ENCODE data around the gene LRTM2.

Gene LRTM2

DNA sequence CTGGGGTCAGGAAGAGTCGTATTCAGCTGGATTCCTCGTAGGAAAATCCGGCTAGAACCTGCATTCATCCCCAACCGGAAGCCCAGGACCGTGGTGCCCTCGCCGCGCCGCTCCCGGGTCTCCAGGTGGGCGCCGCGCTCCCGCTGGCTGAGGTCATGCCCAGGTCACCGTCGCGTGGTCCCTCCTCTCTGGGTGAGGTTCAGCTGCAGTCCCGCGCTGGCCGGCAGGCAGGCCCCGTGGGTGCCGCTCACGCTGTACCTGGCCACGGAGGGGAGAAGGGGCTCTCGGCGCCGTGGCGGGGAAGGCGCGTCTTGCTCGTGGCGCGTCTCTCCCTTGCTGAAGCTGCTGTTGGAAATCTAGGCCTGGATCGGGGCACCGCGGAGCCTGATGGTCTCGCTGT, 44.5 kb downstream of the LRTM2 start:
- DNase-seq (ENCODE audit: low spot score) = no peak

DNA sequence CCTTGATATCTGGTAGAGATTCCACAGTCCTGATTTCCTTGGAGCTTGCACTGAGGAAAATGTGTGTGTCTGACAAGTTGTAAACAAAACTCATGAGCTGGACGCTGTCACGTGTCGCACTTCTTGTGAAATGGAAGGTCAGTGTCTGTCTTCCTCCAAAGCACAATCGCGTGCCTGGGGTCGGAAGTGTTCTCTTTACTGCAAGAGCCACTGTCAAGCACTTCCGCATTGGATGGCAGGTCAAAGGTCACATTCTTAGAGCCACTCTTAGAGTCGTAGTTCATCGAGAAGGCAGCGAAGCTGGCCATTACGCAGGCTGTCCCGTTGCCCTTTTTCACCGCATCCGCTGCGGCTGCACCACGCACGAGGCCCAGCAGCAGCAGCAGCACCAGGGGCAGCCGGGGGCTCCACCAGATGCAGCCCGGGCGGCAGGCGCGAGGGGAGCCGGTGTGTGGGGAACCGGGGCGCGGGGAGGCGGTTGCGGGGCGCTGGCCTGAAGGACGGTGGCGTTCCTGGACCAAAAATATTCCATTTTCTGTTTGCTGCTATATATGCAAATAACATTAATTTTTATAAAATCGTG, 45.0 kb downstream of the LRTM2 start:
- DNase-seq (ENCODE audit: low spot score) = no peak

DNA sequence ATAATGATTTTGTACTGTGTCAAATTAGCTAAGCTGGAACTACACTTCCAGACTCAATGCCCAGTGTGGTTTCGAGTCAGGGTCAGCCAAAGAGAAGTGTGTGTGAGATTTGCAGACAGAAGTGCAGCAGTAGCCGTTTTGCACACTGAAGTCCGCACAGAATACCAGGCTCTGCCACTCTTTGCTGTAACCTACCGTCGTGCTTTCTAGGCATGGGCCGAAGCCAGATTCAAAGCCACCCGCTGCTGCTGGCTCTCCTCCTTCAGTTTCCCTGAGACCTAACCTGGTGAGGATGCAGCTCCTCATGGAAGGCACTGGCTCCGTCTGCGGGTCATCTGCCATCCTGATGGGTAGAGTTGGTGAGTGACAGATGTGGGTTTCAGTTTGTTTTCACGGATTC, 48.8 kb downstream of the LRTM2 start:
- no peak for DNase-seq (ENCODE audit: low spot score)

DNA sequence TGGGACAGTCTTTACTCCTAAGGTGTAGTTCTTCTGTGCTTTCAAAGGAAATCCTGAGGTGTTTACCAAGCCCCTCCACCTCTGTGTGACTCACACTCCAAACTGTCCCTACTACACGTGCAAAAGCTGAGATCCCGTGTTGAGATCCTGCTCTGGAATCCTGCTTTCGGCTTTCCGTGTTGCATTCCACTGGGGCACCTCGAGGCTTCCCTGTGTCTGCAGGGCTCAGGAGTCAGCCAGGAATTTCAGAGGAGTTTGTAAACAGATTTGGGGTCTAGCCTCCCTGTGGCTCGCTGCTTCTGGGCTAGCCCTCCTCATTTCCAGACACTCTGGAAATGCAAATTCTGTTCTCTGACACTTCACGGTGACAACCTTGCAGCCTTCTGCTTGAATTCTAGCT, 49.7 kb downstream of the LRTM2 start:
- no peak for DNase-seq (ENCODE audit: low spot score)

DNA sequence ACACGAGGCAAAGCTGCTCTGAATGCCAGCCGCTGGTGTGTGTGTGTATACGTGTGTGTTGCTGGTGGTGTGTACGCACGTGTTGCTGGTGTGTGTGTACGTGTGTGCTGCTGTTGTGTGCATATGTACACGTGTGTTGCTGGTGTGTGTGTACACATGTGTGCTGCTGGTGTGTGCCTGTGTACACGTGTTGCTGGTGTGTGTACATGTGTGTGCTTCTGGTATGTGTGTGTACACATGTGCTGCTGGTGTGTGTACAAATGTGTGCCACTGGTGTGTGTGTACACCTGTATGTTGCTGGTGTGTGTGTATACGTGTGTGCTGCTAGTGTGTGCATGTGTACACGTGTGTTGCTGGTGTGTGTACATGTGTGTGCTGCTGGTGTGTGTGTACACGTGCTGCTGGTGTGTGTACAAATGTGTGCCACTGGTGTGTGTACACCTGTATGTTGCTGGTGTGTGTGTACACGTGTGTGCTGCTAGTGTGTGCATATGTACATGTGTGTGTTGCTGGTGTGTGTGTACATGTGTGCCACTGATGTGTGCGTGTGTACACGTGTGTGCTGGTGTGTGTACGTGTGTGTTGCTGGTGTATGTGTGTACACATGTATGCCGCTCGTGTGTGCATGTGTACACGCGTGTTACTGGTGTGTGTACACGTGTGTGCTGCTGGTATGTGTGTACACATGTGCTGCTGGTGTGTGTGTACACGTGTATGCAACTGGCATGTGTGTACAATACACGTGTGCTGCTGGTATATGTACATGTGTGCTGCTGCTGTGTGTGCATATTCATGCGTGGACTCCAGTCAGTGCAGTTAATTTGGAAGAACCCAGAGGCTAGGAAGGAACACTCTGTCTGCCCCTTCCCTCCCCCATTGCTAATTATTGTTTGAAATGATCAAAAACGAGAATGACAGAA, 50.9 kb downstream of the LRTM2 start:
- no peak for DNase-seq (ENCODE audit: low spot score)

DNA sequence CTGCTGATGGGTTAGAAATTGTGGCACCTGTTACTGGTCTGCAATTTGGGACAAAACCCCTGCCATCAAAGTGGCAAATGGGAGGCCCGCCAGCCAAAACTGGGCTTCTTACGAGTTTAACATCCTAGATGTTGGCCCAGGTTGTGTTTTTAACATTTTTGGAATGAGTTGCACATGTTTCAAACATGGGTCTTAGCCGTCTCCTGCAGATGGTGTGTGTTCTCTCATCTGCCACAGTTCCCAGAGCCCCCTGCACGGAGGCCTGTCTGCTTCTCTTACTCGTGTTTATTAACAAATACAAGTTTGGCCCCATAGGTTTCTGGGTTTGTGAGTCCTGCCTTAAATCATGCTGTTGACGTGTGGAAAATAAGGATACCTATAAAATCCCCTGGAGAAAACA, 51.6 kb downstream of the LRTM2 start:
- DNase-seq (ENCODE audit: low spot score) = no peak

DNA sequence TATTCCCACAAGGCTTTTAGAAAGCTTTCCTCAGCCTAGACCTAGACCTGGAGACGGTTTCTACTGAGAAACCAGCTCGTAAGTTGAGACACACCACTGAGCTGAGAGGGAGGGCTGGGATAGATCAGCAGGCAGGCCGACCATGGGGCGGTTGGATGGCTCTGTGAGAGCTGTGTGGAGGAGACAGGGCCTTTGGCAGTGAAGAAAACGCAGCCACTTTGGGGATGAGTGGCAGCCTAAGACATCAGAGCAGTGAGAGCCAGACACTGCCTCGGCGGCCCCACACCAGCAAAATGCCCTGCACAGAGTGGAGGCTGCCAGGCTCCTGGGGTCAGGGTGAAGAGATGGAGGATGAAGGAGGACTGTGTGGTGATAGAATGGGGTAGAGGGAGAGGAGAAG, 52.1 kb downstream of the LRTM2 start:
- no peak for DNase-seq (ENCODE audit: low spot score)

DNA sequence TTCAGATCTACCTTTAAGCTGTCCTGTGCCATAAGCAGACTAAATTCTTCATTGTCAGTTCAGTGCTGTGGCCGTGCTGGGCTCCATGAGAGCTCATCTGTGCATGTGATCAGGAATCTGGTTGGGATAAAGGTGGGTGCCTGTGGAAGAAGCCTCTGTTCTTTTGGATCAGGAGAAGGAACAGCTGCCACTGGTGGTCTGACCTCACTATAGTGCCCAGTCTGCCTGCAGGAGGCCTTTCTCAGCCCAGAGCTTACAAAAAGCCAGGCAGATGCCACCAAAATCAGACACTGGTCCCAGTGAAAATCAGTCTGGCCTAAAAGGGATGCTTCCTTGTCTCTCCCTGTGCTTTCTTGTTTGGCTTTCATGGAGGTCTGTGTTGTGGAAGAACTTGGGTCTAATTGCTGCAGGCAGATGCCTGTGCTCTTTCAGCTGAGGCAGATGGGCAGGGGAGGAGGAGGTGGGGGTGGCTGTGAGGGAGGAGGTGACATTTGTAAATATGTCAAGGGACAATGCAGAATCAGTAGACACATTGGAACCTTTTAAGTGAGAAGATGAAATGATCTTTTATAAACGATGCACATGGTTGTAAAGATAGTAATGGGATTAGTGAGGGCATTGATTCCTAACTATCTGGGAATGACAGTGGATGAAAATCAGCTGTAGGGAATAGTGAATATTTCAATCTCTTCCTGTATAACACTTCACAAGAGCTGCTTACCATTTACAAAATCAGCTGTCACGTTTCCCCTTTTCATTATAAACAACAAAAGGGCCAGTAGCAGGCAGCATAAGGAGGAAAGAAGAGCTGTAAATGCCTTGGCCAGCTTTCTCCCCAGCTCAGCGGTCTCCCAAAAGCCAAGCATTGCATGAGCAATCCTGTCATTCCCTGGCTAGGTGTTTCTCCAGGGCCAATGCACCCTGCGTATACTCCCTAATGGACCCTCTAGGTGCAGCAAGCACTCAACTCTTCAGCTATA, 53.5 kb downstream of the LRTM2 start:
- DNase-seq (ENCODE audit: low spot score) = no peak

DNA sequence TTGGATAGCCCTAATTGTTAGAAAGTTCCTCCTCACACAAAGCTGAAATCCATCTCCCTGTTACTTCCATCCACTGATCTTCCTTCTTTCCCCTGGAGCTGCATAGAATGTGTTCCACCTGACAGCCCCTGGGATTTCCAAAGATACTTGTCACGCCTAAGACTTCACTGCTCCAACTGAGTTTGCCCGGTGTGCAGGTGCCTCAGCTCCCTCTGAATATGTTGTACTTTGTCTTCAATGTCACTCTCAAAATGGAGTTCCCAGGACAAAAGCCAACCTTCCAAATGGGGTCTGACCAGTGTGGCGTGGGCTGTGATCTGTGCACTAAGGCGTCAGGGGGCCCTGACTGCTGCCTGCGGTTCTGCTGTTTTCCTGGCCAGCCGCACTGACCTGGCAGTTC, 55.2 kb downstream of the LRTM2 start:
- DNase-seq (ENCODE audit: low spot score) = no peak

DNA sequence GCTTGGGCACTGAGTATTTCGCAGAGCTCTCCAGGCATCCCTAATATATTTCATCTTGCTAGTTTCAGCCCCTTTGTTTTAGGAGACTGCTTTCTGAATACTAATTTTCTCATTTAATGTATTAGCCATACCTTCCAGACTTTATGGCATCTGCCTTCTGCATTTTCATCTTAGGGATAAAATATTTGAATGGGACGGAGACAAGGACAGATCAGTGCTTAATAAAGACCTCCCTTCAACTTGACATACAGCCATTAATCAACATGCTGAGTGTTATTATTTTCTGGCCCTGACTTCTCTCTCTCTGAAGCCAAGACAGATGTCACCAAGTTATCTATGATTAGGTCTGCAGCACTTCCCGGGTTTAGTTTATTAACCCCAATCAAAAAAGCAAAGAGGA, 55.7 kb downstream of the LRTM2 start:
- DNase-seq (ENCODE audit: low spot score) = no peak

DNA sequence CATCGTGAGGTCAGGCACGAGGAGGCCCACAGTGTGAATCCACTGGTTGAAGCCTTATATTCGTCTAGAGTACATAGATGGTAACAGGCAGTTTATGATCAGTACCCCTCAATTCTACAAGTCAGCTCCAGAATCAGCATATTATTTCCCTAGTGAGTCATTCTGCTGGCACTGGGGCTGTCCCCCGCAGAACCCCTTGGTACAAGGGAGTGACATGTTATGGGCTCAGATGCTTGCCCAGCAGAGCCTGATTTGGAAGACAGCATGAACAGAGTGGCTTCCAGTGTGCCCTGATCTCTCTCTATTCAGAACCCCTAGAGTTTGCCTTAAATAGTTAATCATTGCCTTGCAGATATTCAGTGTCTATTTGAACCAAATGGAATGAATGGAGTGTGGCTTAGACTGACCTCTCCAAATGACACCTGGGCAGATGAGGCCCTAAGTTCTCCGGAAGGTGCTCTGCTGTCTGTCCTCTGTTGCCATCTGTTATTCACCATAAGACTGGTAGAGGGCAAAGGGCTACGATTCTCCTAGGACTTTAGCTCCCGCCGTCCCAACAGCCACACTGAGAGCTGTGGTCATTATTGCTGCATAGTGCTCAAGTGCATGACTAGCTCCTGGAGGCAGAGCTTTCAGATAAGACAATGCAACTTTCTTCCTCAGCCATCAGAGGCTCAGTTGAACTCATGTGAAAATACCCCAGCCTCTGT, 57.0 kb downstream of the LRTM2 start:
- DNase-seq (ENCODE audit: low spot score) = no peak

DNA sequence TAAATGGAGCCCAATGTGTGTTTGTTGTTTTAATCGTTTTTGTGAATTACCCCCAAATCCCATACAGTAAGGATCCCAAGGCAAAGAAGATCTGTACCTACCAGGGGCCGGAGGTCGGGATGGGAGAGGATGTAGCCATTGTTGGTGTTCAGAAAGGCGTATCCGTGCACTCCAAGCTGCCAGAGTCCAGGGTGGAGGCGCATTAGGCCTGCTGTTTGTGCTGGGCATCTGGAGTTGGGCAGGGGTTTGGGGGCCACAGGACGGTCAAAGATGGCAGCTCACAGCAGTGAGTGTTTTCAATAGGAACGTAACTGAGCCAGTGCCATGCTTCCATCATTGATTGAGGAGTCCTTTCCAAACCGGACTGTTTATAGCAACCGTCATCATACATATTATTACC, 57.8 kb downstream of the LRTM2 start:
- DNase-seq (ENCODE audit: low spot score) = no peak

DNA sequence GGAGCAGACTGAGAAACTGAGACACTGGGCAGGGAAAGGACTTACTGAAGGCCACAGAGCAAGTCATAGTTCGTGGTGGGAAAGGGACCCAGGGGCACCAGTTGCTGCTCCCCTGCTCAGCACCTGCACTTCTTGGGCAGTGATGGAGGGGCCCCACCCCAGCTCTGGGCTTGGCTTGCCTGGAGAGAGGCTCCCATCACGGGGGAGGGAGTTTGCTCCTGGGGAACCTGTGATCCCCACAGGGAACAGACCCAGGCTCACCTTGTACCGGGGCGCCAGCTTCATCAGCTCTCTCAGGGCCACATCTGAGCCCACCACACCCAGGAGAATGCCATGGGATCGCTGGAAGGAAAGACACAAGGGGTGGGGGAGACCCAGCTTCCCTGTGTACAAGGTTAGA, 58.3 kb downstream of the LRTM2 start:
- no peak for DNase-seq (ENCODE audit: low spot score)

DNA sequence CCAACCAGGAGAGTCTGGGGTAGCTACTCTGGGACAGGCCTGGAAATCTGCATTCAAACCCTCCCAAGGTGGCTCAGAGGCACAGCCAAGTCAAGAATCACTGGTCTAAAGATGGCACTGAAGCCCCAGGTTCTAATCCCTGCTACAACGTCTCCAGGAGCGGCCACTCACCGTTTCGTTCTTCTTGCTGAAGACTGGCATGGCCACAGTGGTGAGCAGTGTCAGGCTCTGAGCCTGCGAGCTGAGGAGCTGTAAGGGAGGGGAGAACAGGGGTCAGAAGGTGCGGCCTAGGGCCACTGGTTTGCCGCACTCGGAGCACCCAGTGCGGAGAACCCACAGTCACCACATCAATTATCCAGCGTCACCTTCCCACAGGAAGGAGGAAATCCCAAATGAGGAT, 59.3 kb downstream of the LRTM2 start:
- no peak for DNase-seq (ENCODE audit: low spot score)

DNA sequence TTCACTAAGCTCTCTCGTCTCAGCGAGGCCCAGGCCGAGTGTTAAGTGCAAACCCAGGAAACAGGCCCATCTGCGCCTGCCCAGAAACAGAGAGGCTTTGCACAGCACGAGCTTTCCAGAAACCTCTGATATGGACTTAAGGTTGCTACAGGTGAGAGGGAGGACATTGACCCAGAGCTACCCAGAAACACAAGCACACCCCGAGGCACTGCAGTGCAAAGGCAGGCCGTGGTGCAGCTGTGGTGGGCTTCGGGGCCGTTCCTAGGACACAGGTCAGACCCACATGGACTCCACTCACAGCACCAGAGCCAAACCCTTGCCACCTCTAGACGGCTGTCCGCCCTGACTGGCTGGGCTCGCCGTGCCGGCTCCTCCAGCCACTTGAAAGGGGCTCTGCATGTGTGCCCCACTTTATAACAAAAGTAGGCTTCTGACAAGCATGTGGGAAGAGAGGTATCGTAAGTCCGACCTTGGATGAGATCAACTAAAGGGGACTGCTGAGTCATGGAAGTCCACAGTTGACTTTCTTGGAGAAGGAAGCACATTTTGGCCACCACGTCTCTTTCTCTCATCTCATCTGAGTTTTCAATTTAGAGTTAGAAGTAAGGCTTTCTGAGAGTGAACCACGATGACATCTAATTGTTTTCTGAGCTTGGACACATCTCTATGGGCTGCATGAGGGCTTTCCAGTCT, 59.9 kb downstream of the LRTM2 start:
- DNase-seq (ENCODE audit: low spot score) = no peak

DNA sequence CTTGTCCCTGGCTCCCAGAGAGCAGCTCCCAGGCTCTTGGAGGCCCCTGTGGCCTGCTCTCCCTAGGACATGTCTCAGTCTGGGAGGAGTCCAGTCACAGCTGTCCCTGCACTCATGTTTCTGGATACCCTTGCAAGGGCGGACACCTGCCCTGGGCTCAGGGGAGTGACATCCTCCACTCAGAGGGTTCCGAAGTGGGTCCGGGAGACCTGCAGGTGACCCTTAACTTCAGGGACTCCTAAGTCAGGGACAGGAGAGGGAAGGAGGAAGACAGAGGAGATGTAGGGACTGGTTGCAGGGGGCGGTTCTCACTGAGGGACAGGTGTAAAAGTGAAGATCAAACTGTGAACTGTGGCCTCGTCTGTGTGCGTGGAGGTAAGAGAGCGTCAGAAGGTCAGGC, 60.5 kb downstream of the LRTM2 start:
- no peak for DNase-seq (ENCODE audit: low spot score)

DNA sequence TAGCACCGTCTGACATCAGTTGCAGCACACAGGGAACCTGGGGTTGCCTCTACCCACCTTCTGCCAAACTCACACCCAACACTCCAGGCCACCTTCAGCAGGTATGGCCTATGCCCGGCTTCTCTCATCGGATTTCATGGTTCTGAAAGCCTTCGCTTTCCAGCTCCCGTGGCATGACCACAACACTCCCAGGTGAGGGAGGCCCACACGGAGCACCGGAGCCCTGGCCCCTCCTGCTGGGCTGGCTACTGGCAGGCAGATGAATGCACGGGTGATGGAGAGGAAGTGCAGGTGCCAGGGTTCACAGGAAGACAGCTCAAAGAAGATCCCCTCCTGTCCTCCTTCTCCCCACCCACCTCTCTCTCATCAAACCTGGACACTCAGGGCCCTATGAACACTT, 60.9 kb downstream of the LRTM2 start:
- DNase-seq (ENCODE audit: low spot score) = no peak

DNA sequence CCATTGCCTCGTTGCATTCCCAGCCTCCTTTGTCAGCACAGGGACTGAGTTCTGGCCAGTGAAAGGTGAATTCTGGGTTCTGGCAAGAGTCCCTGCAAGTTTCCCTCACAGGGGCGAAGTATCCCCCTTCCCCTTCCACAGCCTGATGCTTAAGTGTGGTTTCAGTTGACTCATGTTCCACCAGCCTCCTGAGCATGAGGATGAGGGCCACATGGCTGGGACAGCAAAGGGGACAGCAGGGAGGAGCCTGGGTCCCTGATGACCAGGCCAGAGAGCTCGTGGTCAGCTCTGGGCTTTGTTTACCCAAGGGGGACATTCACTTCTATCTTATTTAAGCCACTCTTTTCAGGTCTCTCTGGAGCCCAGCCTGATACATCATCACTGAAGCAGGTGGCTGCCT, 61.6 kb downstream of the LRTM2 start:
- DNase-seq (ENCODE audit: low spot score) = no peak

DNA sequence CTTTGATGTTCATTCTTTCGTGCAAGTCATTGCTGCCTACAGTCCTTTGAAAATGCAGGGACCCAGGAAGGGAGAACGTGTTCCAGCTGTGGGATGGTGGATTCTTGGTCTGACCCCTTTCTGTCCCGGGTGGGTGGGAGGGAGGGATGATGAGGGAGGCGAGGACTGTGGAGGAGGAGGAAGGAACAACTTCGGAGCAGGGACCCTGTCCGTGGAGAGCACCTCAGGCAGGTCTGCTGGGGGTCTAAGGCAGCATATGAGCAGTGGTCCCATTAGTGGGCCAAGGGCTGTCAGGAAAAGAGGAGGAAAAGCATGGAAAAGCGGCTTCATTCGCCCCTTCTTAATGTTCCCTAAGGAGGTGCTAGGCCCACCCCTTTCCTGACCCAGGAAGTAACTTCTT, 62.0 kb downstream of the LRTM2 start:
- no peak for DNase-seq (ENCODE audit: low spot score)

DNA sequence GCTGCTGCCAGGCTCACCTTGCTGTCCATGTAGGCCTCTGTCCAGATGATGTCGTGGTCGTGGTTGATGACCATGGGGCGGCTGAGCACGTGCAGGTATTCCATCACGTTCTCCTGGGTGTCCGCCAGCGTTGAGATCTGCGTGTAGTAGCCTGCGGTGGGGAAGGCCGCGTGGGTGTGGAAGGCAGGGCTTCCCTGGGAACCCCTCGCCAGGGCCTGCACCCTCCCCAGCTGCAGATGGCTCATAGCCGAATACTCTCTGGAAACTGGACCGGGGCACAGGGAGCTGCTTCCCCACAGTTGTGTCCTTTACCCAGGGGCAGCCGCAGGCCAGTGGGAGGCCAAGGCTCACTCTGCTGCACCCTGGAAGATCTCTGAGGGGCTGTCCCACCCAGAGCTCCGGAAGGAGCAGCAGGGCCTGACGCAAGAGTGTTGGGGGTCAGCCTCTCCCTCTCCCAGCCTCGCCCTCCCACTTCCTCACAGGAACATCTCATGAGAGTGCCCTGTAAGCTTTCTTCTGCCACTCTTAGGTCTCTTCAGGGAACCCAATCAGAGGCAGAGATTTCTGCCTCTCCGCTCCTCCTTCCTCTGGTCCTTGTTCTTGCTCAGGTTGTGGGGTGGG, 62.6 kb downstream of the LRTM2 start:
- DNase-seq (ENCODE audit: low spot score) = no peak

DNA sequence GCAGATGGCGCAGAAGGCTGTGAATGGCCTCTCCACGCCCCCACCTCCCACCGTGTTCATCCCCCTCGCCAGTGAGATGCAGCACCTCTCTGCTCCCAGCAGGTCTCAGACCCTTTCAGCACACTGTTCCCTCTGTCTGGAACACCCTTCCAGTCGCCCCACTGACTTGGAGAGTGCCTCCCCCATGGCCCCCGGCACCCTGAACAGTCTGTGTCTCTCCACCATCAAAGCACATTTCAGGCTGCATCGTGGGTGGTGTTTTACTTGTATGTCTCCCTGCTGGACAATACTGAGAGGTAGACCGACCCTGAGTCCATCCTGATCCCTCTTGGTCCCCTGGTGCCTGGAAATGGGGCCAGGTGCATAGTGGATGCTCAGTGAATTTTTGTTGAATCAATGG, 63.1 kb downstream of the LRTM2 start:
- no peak for DNase-seq (ENCODE audit: low spot score)

All from germinal center (tissue), 1 donor.